Heart left ventricle (tissue), 13 donors: Measurements from ENCODE around the gene ZNF92.

Source experiments
- CTCF ChIP-seq, 12 donors: fragments of 200-600 bp; sonication (generic) in 4 of 12; IDR thresholded peaks; one replicate each; pipeline versions ENCODE4 v1.5.0 to v1.8.0; 2018 to 2022; ENCODE audit warnings: antibody characterized with exemption in 12 of 12, mild to moderate bottlenecking in 5 of 12
- POLR2A ChIP-seq, 2 donors: fragments of 450-650 bp; IDR thresholded peaks; one replicate each; pipeline ENCODE4 v1.6.1; 2017; ENCODE audit warnings: antibody characterized with exemption in 2 of 2, mild to moderate bottlenecking in 2 of 2, moderate library complexity in 2 of 2
- donor health status: ischemic (EF 13 %, LVEDD 7.1; RV severe dilation, severe dysfunction).
- donor health status: DM: no; HTN: yes; CAD: no.
- donor health status: DM: no; HTN: no; CAD: no.
- donor health status: ischemic (EF 25% LVEDD 6.9; RV normal size, moderate dysfunction).
- donor health status: ischemic (EF 25% LVEDD 5.7; RV mildly dilated, moderate dysfunction).
- donor health status: ischemic (EF 35%, LVEDD 5.7; RV mildly dilated, moderate dysfunction).
- donor health status: nonischemic (EF 11% LVEDD 7.7; RV severe dilation, severe dysfunction).
- donor health status: DM: yes; HTN: yes; CAD: no.
- donor health status: PGD.
- donor health status: ischemic (EF 29% LVEDD 5.4; RV normal size, mild dysfunction).
- donor health status: nonischemic (EF 23%, LVEDD 6.1; RV moderate dilation, normal function).

- no peak for TF ChIP-seq CTCF (IDR thresholded peaks at IDR 0.05)
- no peak for TF ChIP-seq POLR2A (IDR thresholded peaks at IDR 0.05)
Measured at GRCh38 chr7:65422670-65423069, 49.0 kb downstream of the ZNF92 start.
